Endothelial cell of umbilical vein (primary cell): ENCODE data around the gene AIG1. TPM values are rescaled to one million over a fixed set of nuclear protein-coding genes. Genes with fewer than 3 reads are reported as not detected.

ENCODE experiments used
- BruUV-seq: library from RNA; stranded (reverse); fragments of 400-500 nt; replicated peaks from 2 replicates; lab custom pipeline; 2021; lab: Mats Ljungman, UMichigan
- CTCF ChIA-PET: fragments of 300-600, 350-600 bp; sonication (Branson Sonifier 250); formaldehyde crosslinking; loops from one replicate; lab custom pipeline; 2021; ENCODE audit warnings: antibody characterized with exemption, inconsistent platforms; lab: Charles Lee
- POLR2A ChIA-PET: fragments of 300-600, 350-600 bp; sonication (Branson Sonifier 250); formaldehyde crosslinking; loops from one replicate; lab custom pipeline; 2021; ENCODE audit warnings: antibody characterized with exemption, inconsistent platforms; lab: Charles Lee
- DNase-seq: peaks from one replicate; pipeline ENCODE4 v3.0.0-alpha.2; 2011; ENCODE audit warnings: low read depth, low spot score
- FAIRE-seq: peaks from 2 replicates; lab custom pipeline; 2011; peaks lifted over from hg19 to GRCh38; lab: Jason Lieb, UNC
- H2AFZ ChIP-seq: 2 replicates; pipeline ENCODE4 v1.6.0; 2012; ENCODE audit warnings: low read depth, low read length, control low read depth, inconsistent platforms
- H3K27ac ChIP-seq: 2 replicates; pipeline ENCODE4 v1.5.1; 2011; ENCODE audit warnings: low read depth, mild to moderate bottlenecking, control low read depth, low read length, moderate library complexity; ENCODE audit not compliant: insufficient read depth
- H3K27me3 ChIP-seq, 2 experiments: 2 replicates each; pipeline versions ENCODE4 v1.6.0 to v1.6.1; 2011; ENCODE audit warnings: low read length in 2 of 2, mixed read lengths in 1 of 2; ENCODE audit not compliant: control insufficient read depth in 2 of 2, insufficient read depth in 2 of 2
- H3K36me3 ChIP-seq, 2 experiments: 2 replicates in 1 of 2; 3 replicates in 1 of 2; pipeline ENCODE4 v1.5.1; 2011; ENCODE audit warnings: low read length in 2 of 2, mild to moderate bottlenecking in 1 of 2, moderate library complexity in 1 of 2; ENCODE audit not compliant: control insufficient read depth in 2 of 2, insufficient read depth in 2 of 2; ENCODE audit errors: extremely low read depth in 1 of 2
- H3K4me1 ChIP-seq: 3 replicates; pipeline ENCODE4 v1.5.1; 2011; ENCODE audit warnings: mild to moderate bottlenecking, low read length; ENCODE audit not compliant: control insufficient read depth, insufficient read depth; ENCODE audit errors: extremely low read depth
- H3K4me2 ChIP-seq: 2 replicates; pipeline ENCODE4 v1.6.1; 2011; ENCODE audit warnings: low read length, control low read depth, mixed read lengths; ENCODE audit not compliant: insufficient read depth
- H3K4me3 ChIP-seq, 3 experiments: fragments of 200-600 bp in 1 of 3; sonication (generic), shearing (Covaris generic) in 1 of 3; replicated peaks in 1 of 3; 2 replicates each; pipeline ENCODE4 v1.5.1; 2011 to 2016; ENCODE audit warnings: control low read depth in 3 of 3, low read length in 3 of 3, mild to moderate bottlenecking in 2 of 3, inconsistent platforms in 1 of 3, low read depth in 1 of 3, moderate library complexity in 1 of 3; ENCODE audit not compliant: insufficient read depth in 1 of 3
- H3K79me2 ChIP-seq: 2 replicates; pipeline ENCODE4 v1.6.0; 2012; ENCODE audit warnings: low read length, inconsistent platforms; ENCODE audit not compliant: control insufficient read depth, insufficient read depth
- H3K9ac ChIP-seq: replicated peaks from 2 replicates; pipeline ENCODE3; 2011; ENCODE audit warnings: low read length, control low read depth; ENCODE audit not compliant: insufficient read depth; ENCODE audit errors: extremely low read depth
- H3K9me1 ChIP-seq: replicated peaks from 3 replicates; pipeline ENCODE4 v1.6.0; 2011; ENCODE audit warnings: mild to moderate bottlenecking, low read length; ENCODE audit not compliant: control insufficient read depth, insufficient read depth; ENCODE audit errors: extremely low read depth
- H3K9me3 ChIP-seq: replicated peaks from 2 replicates; pipeline ENCODE4 v1.5.1; 2012; ENCODE audit warnings: low read length, inconsistent platforms; ENCODE audit not compliant: control insufficient read depth, insufficient read depth
- H4K20me1 ChIP-seq: replicated peaks from 2 replicates; pipeline ENCODE3; 2011; ENCODE audit warnings: mild to moderate bottlenecking, low read length; ENCODE audit not compliant: control insufficient read depth, insufficient read depth; ENCODE audit errors: extremely low read depth
- CTCF ChIP-seq, 2 donors: IDR thresholded peaks; 1 replicate in 1 of 2; 2 replicates in 1 of 2; pipeline ENCODE4 v1.5.1; 2011; ENCODE audit warnings: low read length in 2 of 2, mild to moderate bottlenecking in 2 of 2, moderate library complexity in 2 of 2, control low read depth in 1 of 2, inconsistent platforms in 1 of 2, low read depth in 1 of 2; ENCODE audit not compliant: insufficient read depth in 1 of 2; ENCODE audit errors: extremely low read depth in 1 of 2
- EZH2 ChIP-seq: IDR thresholded peaks from 2 replicates; pipeline ENCODE4 v1.6.1; 2012; ENCODE audit warnings: borderline replicate concordance, low read depth, mild to moderate bottlenecking, moderate library complexity, low read length, inconsistent platforms; ENCODE audit not compliant: severe bottlenecking
- FOS ChIP-seq: IDR thresholded peaks from 2 replicates; pipeline ENCODE4 v1.6.1; 2011; ENCODE audit warnings: mild to moderate bottlenecking, low read length, moderate library complexity, borderline replicate concordance; ENCODE audit not compliant: insufficient read depth
- GATA2 ChIP-seq: IDR thresholded peaks from 2 replicates; pipeline ENCODE4 v1.7.0; 2011; ENCODE audit warnings: low read depth, mild to moderate bottlenecking, moderate library complexity, mixed read lengths, low read length; ENCODE audit not compliant: insufficient read length, insufficient read depth
- JUN ChIP-seq: IDR thresholded peaks from 2 replicates; pipeline ENCODE4 v1.6.1; 2011; ENCODE audit warnings: borderline replicate concordance, low read depth; ENCODE audit not compliant: insufficient read length, insufficient read depth
- MYC ChIP-seq: IDR thresholded peaks from one replicate; pipeline ENCODE4 v1.6.1; 2011; ENCODE audit warnings: mild to moderate bottlenecking, low read depth, low read length
- POLR2A ChIP-seq: IDR thresholded peaks from 2 replicates; pipeline ENCODE4 v1.6.1; 2012; ENCODE audit warnings: low read depth, mild to moderate bottlenecking, control low read depth, low read length
- POLR2AphosphoS5 ChIP-seq: IDR thresholded peaks from 2 replicates; pipeline ENCODE4 v1.6.1; 2012; ENCODE audit warnings: low read depth, mild to moderate bottlenecking, control low read depth, low read length, moderate library complexity; ENCODE audit not compliant: insufficient read depth
- dilution Hi-C: fragments of 300-500 bp; cut with MboI; formaldehyde crosslinking; loops from one replicate; pipeline ENCODE4 v1.15.0; 2019; ENCODE audit warnings: low sequenced_read_pairs; ENCODE audit not compliant: extremely low pct_ligation_motif_present
- intact Hi-C: fragments of 100-400 bp; cut with micrococcal nuclease; formaldehyde crosslinking; loops from one replicate; pipeline ENCODE4 v1.10.0; 2022
- polyA plus RNA-seq, 4 experiments: library from polyadenylated mRNA; depleted of rRNA in 3 of 4; stranded (reverse) in 3 of 4; unstranded in 1 of 4; fragments of >200 nt; gene quantifications; 2 replicates each; pipeline versions ENCODE4 v1.2.1 to v1.2.3, GENCODE V29; 2011 to 2012; ENCODE audit warnings: missing spikeins in 1 of 4
- total RNA-seq: library from RNA; stranded (reverse); gene quantifications from 2 replicates; pipeline ENCODE4 v1.2.3, GENCODE V29; 2021
- TF ChIP-seq, protein P1 (sequence below): IDR thresholded peaks from 2 replicates; pipeline ENCODE4 v1.6.1; 2011; ENCODE audit not compliant: insufficient read depth, insufficient read length

The AIG1 gene
- total and polyA plus RNA-seq, 2 donors (not counting 3 experiments of a cell fraction or from before 2014, with no cell fraction given), result 17.7 to 22.7 TPM

GRCh38 chr6:143200167-143200770 lies 139.6 kb downstream of the AIG1 start:
- dilution Hi-C loops, result no loop called here
- DNase-seq (no peak), FAIRE-seq (no peak)
- ChIA-PET CTCF (no interaction called here), POLR2A (no interaction called here)
- Histone ChIP-seq H3K27ac (no peak overlapping the region), H3K4me1 (peaks cover 14% of the 10 kb centered on the region), H3K36me3 (no peaks in the 10 kb centered on the region), H3K4me3 (no peak overlapping the region), H4K20me1 (no peaks in the 10 kb centered on the region), H3K9me1 (no peaks in the 10 kb centered on the region), H3K27me3 (no peaks in the 10 kb centered on the region), H2AFZ (no peak overlapping the region), H3K4me2 (no peak overlapping the region), H3K9ac (no peak overlapping the region), H3K79me2 (no peaks in the 10 kb centered on the region), H3K9me3 (no peaks in the 10 kb centered on the region)
- intact Hi-C loops, result no loop called here
- TF ChIP-seq POLR2AphosphoS5, result no peak
- TF ChIP-seq JUN, result no peak
- no peak for TF ChIP-seq FOS
- TF ChIP-seq, protein P1, sequence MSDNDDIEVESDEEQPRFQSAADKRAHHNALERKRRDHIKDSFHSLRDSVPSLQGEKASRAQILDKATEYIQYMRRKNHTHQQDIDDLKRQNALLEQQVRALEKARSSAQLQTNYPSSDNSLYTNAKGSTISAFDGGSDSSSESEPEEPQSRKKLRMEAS, result no peak
- TF ChIP-seq EZH2, result no peak
- no peak for TF ChIP-seq GATA2
- TF ChIP-seq CTCF (IDR thresholded peaks at IDR 0.05; ENCODE audit: extremely low read depth in 1 of 2, insufficient read depth in 1 of 2, low read depth in 1 of 2, low read length in 2 of 2), result no peak
- TF ChIP-seq POLR2A, result no peak
- TF ChIP-seq MYC, result no peak
- no TSS peak for BruUV-seq
